Thyroid gland (tissue), 4 donors: ENCODE data around the gene ZNF784. TPM values are rescaled to one million over a fixed set of nuclear protein-coding genes. Genes with fewer than 3 reads are reported as not detected.

ENCODE experiments used
- DNase-seq, 2 donors: peaks; one replicate each; pipeline ENCODE4 v3.0.0-alpha.2; 2019
- H3K27ac ChIP-seq, 3 donors: fragments of 200-600 bp; sonication (generic); 1 replicate in 2 of 3; 2 replicates in 1 of 3; pipeline ENCODE4 v1.5.1; 2016 to 2019; ENCODE audit warnings: mild to moderate bottlenecking in 1 of 3, moderate library complexity in 1 of 3
- H3K27me3 ChIP-seq: fragments of 200-600 bp; sonication (generic); one replicate; pipeline ENCODE4 v1.5.1; 2019
- H3K36me3 ChIP-seq, 2 donors: fragments of 200-600 bp; sonication (generic); one replicate each; pipeline ENCODE4 v1.5.1; 2016 to 2019
- H3K4me1 ChIP-seq, 2 donors: fragments of 200-600 bp; sonication (generic); one replicate each; pipeline ENCODE4 v1.5.1; 2017 to 2019
- H3K4me3 ChIP-seq, 3 donors: fragments of 200-600 bp; sonication (generic); replicated peaks in 1 of 3; 1 replicate in 2 of 3; 2 replicates in 1 of 3; pipeline ENCODE4 v1.5.1; 2016; ENCODE audit warnings: mild to moderate bottlenecking in 1 of 3
- H3K9me3 ChIP-seq: fragments of 200-600 bp; sonication (generic); one replicate; pipeline ENCODE4 v1.5.1; 2017
- CTCF ChIP-seq, 6 experiments: fragments of 200-600 bp in 3 of 6; fragments of 450-650 bp in 3 of 6; sonication (generic) in 3 of 6; IDR thresholded peaks; one replicate each; pipeline ENCODE4 v1.5.1; 2016 to 2019; ENCODE audit warnings: antibody characterized with exemption in 6 of 6, mild to moderate bottlenecking in 2 of 6, inconsistent platforms in 1 of 6, moderate library complexity in 1 of 6
- POLR2A ChIP-seq, 2 donors: fragments of 450-650 bp; IDR thresholded peaks; one replicate each; pipeline ENCODE4 v1.6.1; 2017; ENCODE audit warnings: antibody characterized with exemption in 2 of 2, mild to moderate bottlenecking in 2 of 2, moderate library complexity in 1 of 2
- WGBS, 2 donors: methylation state at CpG; one replicate each; pipeline ENCODE4 v1.1.5; 2017; 5-methylcytosine and 5-hydroxymethylcytosine counted together
- intact Hi-C: fragments of 100-400 bp; cut with DNase I; formaldehyde crosslinking; loops from one replicate; pipeline ENCODE4 v1.15.1; 2023
- total RNA-seq, 4 donors: library from RNA; depleted of rRNA; stranded (reverse); fragments of >200 nt; gene quantifications; one replicate each; pipeline ENCODE4 v1.2.3, GENCODE V29; 2016

The ZNF784 gene
- total RNA-seq, 4 donors from 2014 or later = 5.1 to 10.0 (median 8.7) TPM

GRCh38 chr19:55600662-55601028, 23.7 kb downstream of the ZNF784 start:
- Histone ChIP-seq H3K27me3 (no peaks in the 10 kb centered on the region), H3K4me3 (peak overlapping the region in 2 of 3 donors; percentile 69 to 75), H3K27ac (peak overlapping the region; percentile 88 to 99 (median 94)), H3K4me1 (peaks cover 13 to 18% of the 10 kb centered on the region in 2 donors), H3K9me3 (no peaks in the 10 kb centered on the region), H3K36me3 (peaks cover 7% of the 10 kb centered on the region in 2 donors)
- DNase-seq = no peak
- TF ChIP-seq CTCF (IDR thresholded peaks at IDR 0.05) = no peak
- no peak for TF ChIP-seq POLR2A (IDR thresholded peaks at IDR 0.05)
- intact Hi-C loops = no loop called here
- 4 to 14% methylated on average over 5 to 8 of the region's 15 CpGs for WGBS, 2 donors

GRCh38 chr19:55599842-55600661, 24.3 kb downstream of the ZNF784 start, which contains the start of gene ZNF524:
ZNF524 (plus strand) TSS chr19:55600288; CDS start chr19:55602113, 1,825 bp downstream.
- 0 to 1% methylated on average over 12 to 23 of the region's 97 CpGs for WGBS, 2 donors
- intact Hi-C loops = no loop called here
- H3K4me3 ChIP-seq = peak within 1 kb of the TSS; percentile 69 to 75 (median 72)
- H3K4me1 ChIP-seq = peaks cover 13 to 18% of the 10 kb centered on the region in 2 donors
- DNase-seq = peak; percentile 86 to 88
- H3K27ac ChIP-seq = peak within 1 kb of the TSS; percentile 88 to 99 (median 94)
- TF ChIP-seq CTCF (IDR thresholded peaks at IDR 0.05) (peak in 1 of 6 experiments; percentile 22), POLR2A (IDR thresholded peaks at IDR 0.05) (peak in 1 of 2 donors; percentile 22)
- no peaks in the 10 kb centered on the region for H3K27me3 ChIP-seq
- H3K36me3 ChIP-seq = peaks cover 10 to 11% of the 10 kb centered on the region in 2 donors
- H3K9me3 ChIP-seq = no peaks in the 10 kb centered on the region

GRCh38 chr19:55599468-55599841, 24.9 kb downstream of the ZNF784 start, which contains the start of gene FIZ1:
FIZ1 (minus strand) TSS chr19:55599517; CDS start chr19:55597865, 1,652 bp downstream.
- no peak for TF ChIP-seq POLR2A (IDR thresholded peaks at IDR 0.05)
- no peak for TF ChIP-seq CTCF (IDR thresholded peaks at IDR 0.05)

GRCh38 chr19:55598719-55599467, 25.5 kb downstream of the ZNF784 start:
- Histone ChIP-seq H3K27ac (peak overlapping the region; percentile 88 to 99 (median 94)), H3K4me3 (peak overlapping the region; percentile 56 to 75 (median 72)), H3K9me3 (no peaks in the 10 kb centered on the region), H3K27me3 (no peaks in the 10 kb centered on the region), H3K4me1 (peaks cover 6 to 8% of the 10 kb centered on the region in 2 donors), H3K36me3 (peaks cover 11 to 13% of the 10 kb centered on the region in 2 donors)
- 8 to 9% methylated on average over 21 to 22 of the region's 26 CpGs for WGBS, 2 donors
- intact Hi-C loops = no loop called here
- DNase-seq = peak; percentile 83 to 84
- TF ChIP-seq CTCF (IDR thresholded peaks at IDR 0.05) (peak in 1 of 6 experiments; percentile 6), POLR2A (IDR thresholded peaks at IDR 0.05) (peak in 1 of 2 donors; percentile 51)

More at GRCh38 chr19:55599468-55599841, 24.9 kb downstream of the ZNF784 start, which contains the start of gene FIZ1:
- peak; percentile 99 for DNase-seq
- 1% methylated on average over 23 of the region's 23 CpGs for WGBS, 2 donors
- Histone ChIP-seq H3K36me3 (peaks cover 11 to 13% of the 10 kb centered on the region in 2 donors), H3K4me1 (peaks cover 8 to 14% of the 10 kb centered on the region in 2 donors), H3K27ac (peak within 1 kb of the TSS; percentile 88 to 99 (median 94)), H3K4me3 (peak within 1 kb of the TSS; percentile 69 to 75 (median 72)), H3K27me3 (no peaks in the 10 kb centered on the region), H3K9me3 (no peaks in the 10 kb centered on the region)
- intact Hi-C loops = no loop called here
